A549 (cell line): ENCODE data around the gene NUP42. TPM values are rescaled to one million over a fixed set of nuclear protein-coding genes. Genes with fewer than 3 reads are reported as not detected.

Source experiments
- ATAC-seq, 2 experiments: fragments of 200-7000 bp in 1 of 2; fragments of >200 bp in 1 of 2; cut with Nextera tagmentation in 1 of 2; cut with Tn5 transposase in 1 of 2; 3 replicates each; pipeline versions ENCODE4 v1.8.0 to v1.9.1; 2018 to 2020; ENCODE audit warnings: mild to moderate bottlenecking in 1 of 2, moderate library complexity in 1 of 2
- CTCF ChIA-PET: fragments of 300-600 bp; sonication (Branson Sonifier 250); formaldehyde crosslinking; extraction: SDS; loops from one replicate; lab custom pipeline; 2021; ENCODE audit warnings: antibody characterized with exemption, inconsistent platforms; lab: Yijun Ruan, JAX
- POLR2A ChIA-PET: fragments of 350-600 bp; formaldehyde crosslinking; extraction: SDS; loops from one replicate; lab custom pipeline; 2021; ENCODE audit warnings: antibody characterized with exemption, inconsistent platforms; lab: Yijun Ruan, JAX
- DNase-seq, 2 experiments: peaks; one replicate each; pipeline versions ENCODE4 v3.0.0 to v3.0.0-alpha.2; 2011 to 2016; ENCODE audit warnings: low read depth in 1 of 2, low spot score in 1 of 2
- FAIRE-seq: peaks from 2 replicates; lab custom pipeline; 2011; peaks lifted over from hg19 to GRCh38; lab: Jason Lieb, UNC
- H3K27ac ChIP-seq, 2 experiments: fragments of >200 bp; sonication (Bioruptor Twin); formaldehyde crosslinking; 3 replicates each; pipeline ENCODE4 v1.5.1; 2016 to 2017
- H3K4me1 ChIP-seq: fragments of >200 bp; sonication (Bioruptor Twin); formaldehyde crosslinking; 3 replicates; pipeline ENCODE4 v1.6.1; 2016
- H3K4me2 ChIP-seq: fragments of >200 bp; sonication (Bioruptor Twin); formaldehyde crosslinking; 3 replicates; pipeline ENCODE4 v1.6.1; 2016
- H3K4me3 ChIP-seq: fragments of >200 bp; sonication (Bioruptor Twin); formaldehyde crosslinking; 3 replicates; pipeline ENCODE4 v1.5.1; 2016
- H3K9me3 ChIP-seq: fragments of >200 bp; sonication (Bioruptor Twin); formaldehyde crosslinking; 3 replicates; pipeline ENCODE4 v1.6.1; 2016
- CEBPB ChIP-seq, 2 experiments: fragments of >200 bp in 1 of 2; sonication (Bioruptor Twin) in 1 of 2; formaldehyde crosslinking in 1 of 2; IDR thresholded peaks; 2 replicates each; pipeline ENCODE4 v1.6.1; 2012 to 2016
- CHD2 ChIP-seq: fragments of 150-350 bp; IDR thresholded peaks from 2 replicates; pipeline ENCODE4 v1.6.1; 2014; ENCODE audit warnings: low read length; ENCODE audit not compliant: partially characterized antibody
- ELK1 ChIP-seq: fragments of 150-350 bp; IDR thresholded peaks from 2 replicates; pipeline ENCODE4 v1.6.1; 2014; ENCODE audit warnings: low read depth, mild to moderate bottlenecking, low read length
- EP300 ChIP-seq, 2 experiments: fragments of >200 bp; sonication (Bioruptor Twin); formaldehyde crosslinking; IDR thresholded peaks; 2 replicates in 1 of 2; 3 replicates in 1 of 2; pipeline ENCODE4 v1.6.1; 2016 to 2017
- ESRRA ChIP-seq: fragments of 150-350 bp; IDR thresholded peaks from 2 replicates; pipeline ENCODE4 v1.6.1; 2014; ENCODE audit warnings: mild to moderate bottlenecking, low read length, borderline replicate concordance
- FOXS1 ChIP-seq: fragments of 250-450 bp; sonication (Bioruptor Pico); IDR thresholded peaks from 2 replicates; pipeline ENCODE4 v1.5.0; 2020; ENCODE audit warnings: mild to moderate bottlenecking, moderate library complexity
- GATA3 ChIP-seq: IDR thresholded peaks from 2 replicates; pipeline ENCODE4 v1.6.1; 2012; ENCODE audit warnings: borderline replicate concordance
- HDAC2 ChIP-seq: fragments of 200-600 bp; sonication (generic); IDR thresholded peaks from 2 replicates; pipeline ENCODE4 v1.6.1; 2016
- HES2 ChIP-seq: fragments of >200 bp; sonication (Bioruptor Twin); formaldehyde crosslinking; IDR thresholded peaks from 2 replicates; pipeline ENCODE4 v1.6.1; 2016
- HOXA7 ChIP-seq: fragments of 250-450 bp; sonication (Bioruptor Pico); IDR thresholded peaks from 2 replicates; pipeline ENCODE4 v1.5.0; 2020; ENCODE audit warnings: mild to moderate bottlenecking, moderate library complexity
- JUN ChIP-seq, 2 experiments: fragments of >200 bp; sonication (Bioruptor Twin); formaldehyde crosslinking; IDR thresholded peaks; 2 replicates in 1 of 2; 3 replicates in 1 of 2; pipeline ENCODE4 v1.6.1; 2016 to 2017
- KDM1A ChIP-seq: fragments of 200-600 bp; sonication (generic); IDR thresholded peaks from 2 replicates; pipeline ENCODE4 v1.6.1; 2016; ENCODE audit warnings: low read depth, mild to moderate bottlenecking
- MAFK ChIP-seq: fragments of 450-650 bp; IDR thresholded peaks from 2 replicates; pipeline ENCODE4 v1.6.1; 2014; ENCODE audit not compliant: partially characterized antibody
- MAX ChIP-seq: IDR thresholded peaks from 2 replicates; pipeline ENCODE4 v1.6.1; 2012
- NFE2L2 ChIP-seq: fragments of 150-350 bp; conservative IDR thresholded peaks from 2 replicates; pipeline ENCODE4 v1.6.1; 2014; ENCODE audit warnings: low read length
- POLR2A ChIP-seq: IDR thresholded peaks from 2 replicates; pipeline ENCODE4 v1.6.1; 2012; ENCODE audit warnings: mild to moderate bottlenecking, low read length
- POLR2AphosphoS2 ChIP-seq: conservative IDR thresholded peaks from 2 replicates; pipeline ENCODE4 v1.6.1; 2012; ENCODE audit warnings: low read length, improper control_type of control experiment, inconsistent platforms
- RAD21 ChIP-seq, 2 experiments: fragments of >200 bp in 1 of 2; sonication (Bioruptor Twin) in 1 of 2; formaldehyde crosslinking in 1 of 2; IDR thresholded peaks in 1 of 2; conservative IDR thresholded peaks in 1 of 2; 2 replicates in 1 of 2; 3 replicates in 1 of 2; pipeline ENCODE4 v1.6.1; 2012 to 2018; ENCODE audit warnings: inconsistent platforms in 1 of 2
- REST ChIP-seq: fragments of 200-600 bp; sonication (generic); IDR thresholded peaks from 2 replicates; pipeline ENCODE4 v1.6.1; 2016; ENCODE audit warnings: antibody characterized with exemption, mild to moderate bottlenecking, moderate library complexity
- RNF2 ChIP-seq: fragments of 200-600 bp; sonication (generic); IDR thresholded peaks from 2 replicates; pipeline ENCODE4 v1.6.1; 2016; ENCODE audit warnings: low read depth, mild to moderate bottlenecking, antibody characterized with exemption, moderate library complexity, borderline replicate concordance
- TFCP2L1 ChIP-seq: fragments of 250-450 bp; sonication (Bioruptor Pico); IDR thresholded peaks from 2 replicates; pipeline ENCODE4 v1.5.0; 2021; ENCODE audit warnings: mild to moderate bottlenecking
- WGBS: methylation state at CpG from one replicate; pipeline ENCODE4 v1.1.6; 2017; ENCODE audit errors: missing lambda C conversion rate; 5-methylcytosine and 5-hydroxymethylcytosine counted together
- polyA plus RNA-seq, 4 experiments: library from polyadenylated mRNA; depleted of rRNA in 3 of 4; stranded (reverse); fragments of >200 nt; fragmentation: RNase III in 1 of 4; extraction: RNeasy Plus Mini Kit Qiagen cat#74134 plus additional on column Dnase treatment in 1 of 4; gene quantifications; 2 replicates in 3 of 4; 3 replicates in 1 of 4; pipeline ENCODE4 v1.2.3, GENCODE V29; 2011 to 2017

The NUP42 gene
- polyA plus RNA-seq, 2 of the 4 experiments (the other 2 are of a cell fraction), result 26.5 to 27.7 TPM

- no peak for TF ChIP-seq KDM1A
- FAIRE-seq (no peak), DNase-seq (no peak), ATAC-seq (no peak)
- H3K4me3 ChIP-seq, result no peak overlapping the region
- WGBS, result 80% methylated on average over 4 of the region's 4 CpGs
- H3K4me2 ChIP-seq, result 0 out of 3 replicates have a peak overlapping the region, but pooled peaks have one; percentile 52
- no peak overlapping the region for H3K27ac ChIP-seq
- H3K4me1 ChIP-seq, result no peaks in the 10 kb centered on the region
- CTCF ChIA-PET, result interaction anchor here (0.8 to 1.5 kb wide), 6 partner anchors 11 to 157 kb away, joined by 3 to 6 read pairs (median 3); no protein-coding TSS in a partner anchor
- POLR2A ChIA-PET, result no interaction called here
- H3K9me3 ChIP-seq, result no peaks in the 10 kb centered on the region
Observed at GRCh38 chr7:23242935-23243334, 61.1 kb downstream of the NUP42 start.

GRCh38 chr7:23246555-23246954, 64.7 kb downstream of the NUP42 start, which contains the start of gene GPNMB:
Gene GPNMB, plus strand, starts transcription at chr7:23246775. Its CDS starts 83 bp downstream, at chr7:23246858.
- POLR2A ChIA-PET, result no interaction called here
- Histone ChIP-seq H3K4me2 (peak within 1 kb of the TSS; percentile 22; the same call in 1 of the 3 replicates), H3K27ac (no peak within 1 kb of the TSS), H3K4me3 (no peak within 1 kb of the TSS), H3K4me1 (no peaks in the 10 kb centered on the region), H3K9me3 (0 out of 3 replicates have a peak, but pooled peaks cover under 1% of the 10 kb centered on the region)
- no peak for DNase-seq
- no peak for TF ChIP-seq MAX
- no peak for TF ChIP-seq ESRRA
- TF ChIP-seq CEBPB (IDR thresholded peaks at IDR 0.05), result no peak
- TF ChIP-seq JUN (IDR thresholded peaks at IDR 0.05), result no peak
- ATAC-seq, result peak in 1 of 2 experiments; percentile 20; a peak in 1 of 6 replicates
- CTCF ChIA-PET, result interaction anchor here (1.4 to 3.2 kb wide), 3 partner anchors 10 to 27 kb away, joined by 4 to 10 read pairs (median 7); no protein-coding TSS in a partner anchor
- FAIRE-seq, result no peak
- 44% methylated on average over 7 of the region's 7 CpGs for WGBS

- no peak for FAIRE-seq
- WGBS, result 59% methylated on average over 4 of the region's 6 CpGs
- no peak for ATAC-seq
- CTCF ChIA-PET, result interaction anchor here (0.7 to 3.2 kb wide), 4 partner anchors 9 to 303 kb away, joined by 3 to 10 read pairs (median 6); no protein-coding TSS in a partner anchor
- no peak for DNase-seq
- Histone ChIP-seq H3K9me3 (0 out of 3 replicates have a peak, but pooled peaks cover 5% of the 10 kb centered on the region), H3K4me2 (no peak overlapping the region), H3K4me1 (no peaks in the 10 kb centered on the region), H3K4me3 (no peak overlapping the region), H3K27ac (no peak overlapping the region)
- POLR2A ChIA-PET, result no interaction called here
- TF ChIP-seq CHD2 (no peak), REST (no peak), RNF2 (no peak), EP300 (IDR thresholded peaks at IDR 0.05) (no peak), ELK1 (no peak), POLR2AphosphoS2 (no peak), MAX (no peak), GATA3 (no peak), POLR2A (no peak), TFCP2L1 (CRISPR knock-in tag) (no peak), FOXS1 (CRISPR knock-in tag) (no peak), HDAC2 (no peak), HES2 (no peak), NFE2L2 (no peak), RAD21 (conservative IDR thresholded peaks at IDR 0.05 in 1 of 2, IDR thresholded peaks at IDR 0.05 in 1 of 2) (no peak), MAFK (no peak), ESRRA (no peak), HOXA7 (CRISPR knock-in tag) (no peak)
Observed at GRCh38 chr7:23247046-23247602, 65.3 kb downstream of the NUP42 start.
